Upper lobe of left lung (tissue), 6 donors: ENCODE results near the gene WNT8B. TPM values are rescaled to one million over a fixed set of nuclear protein-coding genes. Genes with fewer than 3 reads are reported as not detected.

Experiments used
- ATAC-seq, 2 donors: fragments of 200-7000 bp; cut with Tn5 transposase; one replicate each; pipeline ENCODE4 v1.9.1; 2022; ENCODE audit warnings: mild to moderate bottlenecking in 2 of 2, moderate library complexity in 2 of 2; ENCODE audit not compliant: low FRiP score in 2 of 2
- DNase-seq, 2 donors: peaks; one replicate each; pipeline ENCODE4 v3.0.0-alpha.2; 2019 to 2020
- H3K27ac ChIP-seq, 4 donors: fragments of 200-600 bp; sonication (generic); one replicate each; pipeline ENCODE4 v1.5.1; 2016 to 2019
- H3K27me3 ChIP-seq, 4 donors: fragments of 200-600 bp; sonication (generic); one replicate each; pipeline ENCODE4 v1.5.1; 2017 to 2019
- H3K36me3 ChIP-seq, 4 donors: fragments of 200-600 bp; sonication (generic); one replicate each; pipeline ENCODE4 v1.5.1; 2016 to 2019
- H3K4me1 ChIP-seq, 4 donors: fragments of 200-600 bp; sonication (generic); one replicate each; pipeline ENCODE4 v1.5.1; 2018 to 2019
- H3K4me3 ChIP-seq, 4 donors: fragments of 200-600 bp; sonication (generic); one replicate each; pipeline ENCODE4 v1.5.1; 2017 to 2019; ENCODE audit warnings: mild to moderate bottlenecking in 2 of 4, moderate library complexity in 1 of 4
- H3K9me3 ChIP-seq, 4 donors: fragments of 200-600 bp; sonication (generic); one replicate each; pipeline ENCODE4 v1.5.1; 2018 to 2019
- EP300 ChIP-seq, 4 donors: sonication (generic); formaldehyde crosslinking; IDR thresholded peaks; one replicate each; pipeline ENCODE4 v1.5.1; 2017; ENCODE audit warnings: antibody characterized with exemption in 4 of 4, control low read depth in 2 of 4
- POLR2A ChIP-seq, 4 donors: fragments of 450-650 bp; IDR thresholded peaks; one replicate each; pipeline ENCODE4 v1.5.1; 2016 to 2017; ENCODE audit warnings: antibody characterized with exemption in 4 of 4, mild to moderate bottlenecking in 2 of 4
- POLR2AphosphoS5 ChIP-seq, 2 donors: sonication (generic); formaldehyde crosslinking; IDR thresholded peaks; one replicate each; pipeline ENCODE4 v1.5.1; 2017; ENCODE audit warnings: antibody characterized with exemption in 2 of 2
- WGBS, 2 donors: methylation state at CpG; one replicate each; pipeline ENCODE4 v1.1.5; 2017 to 2018; 5-methylcytosine and 5-hydroxymethylcytosine counted together
- total RNA-seq, 6 donors: library from RNA; depleted of rRNA in 4 of 6; stranded (reverse); fragments of >200 nt in 4 of 6; gene quantifications; one replicate each; pipeline versions ENCODE4 v1.1.0 to v1.2.1, GENCODE V29; 2016 to 2021
- TF ChIP-seq, protein P1 (sequence below), 6 experiments: fragments of 450-650 bp in 4 of 6; fragments of 200-600 bp in 2 of 6; sonication (generic) in 2 of 6; IDR thresholded peaks; one replicate each; pipeline ENCODE4 v1.5.1; 2016 to 2019; ENCODE audit warnings: antibody characterized with exemption in 6 of 6
- donor health status: DM: no; HTN: no; CAD: no; lungs with moderate emphysema.
- donor health status: DM: no; HTN: yes; CAD: no; lungs with severe emphysema.

Gene WNT8B
- total RNA-seq, 6 donors from 2014 or later = 0.17 TPM; not detected in 5

DNA sequence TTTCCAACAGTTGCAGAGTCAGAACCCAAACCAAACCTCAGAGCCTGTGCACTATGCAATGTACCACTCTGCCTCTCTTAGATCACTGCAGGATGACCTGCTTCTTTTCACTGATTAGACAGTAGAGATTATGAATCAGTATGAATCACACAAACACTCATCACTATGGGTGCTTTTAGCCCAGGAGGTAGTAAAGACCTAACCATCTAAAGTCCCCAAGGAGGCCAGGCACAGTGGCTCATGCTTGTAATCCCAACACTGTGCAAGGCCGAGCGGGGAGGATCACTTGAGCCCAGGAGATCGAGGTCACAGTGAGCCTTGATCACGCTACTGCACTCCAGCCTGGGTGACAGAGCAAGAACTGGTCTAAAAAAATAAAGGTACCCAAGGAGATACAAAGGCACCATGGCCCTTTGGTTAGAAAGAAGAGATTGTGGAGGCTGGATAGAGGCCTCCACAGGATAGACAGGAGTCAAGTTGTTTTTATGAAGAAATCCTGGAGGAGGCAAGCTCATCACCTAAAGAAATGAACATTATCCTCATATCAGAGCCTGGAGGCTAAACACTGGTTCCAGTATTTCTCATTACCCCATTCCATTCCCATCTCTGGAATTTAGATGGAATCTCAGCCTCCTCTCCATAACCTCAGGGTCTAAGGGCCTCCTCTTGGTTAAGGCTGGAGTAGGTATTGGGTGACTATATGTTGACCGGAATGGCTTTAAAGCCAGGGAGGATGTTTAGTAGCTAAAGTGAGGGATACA lies 44.0 kb downstream of the WNT8B start:
- 91 to 95% methylated on average over 5 of the region's 5 CpGs for WGBS, 2 donors
- Histone ChIP-seq H3K27me3 (no peaks in the 10 kb centered on the region), H3K9me3 (no peaks in the 10 kb centered on the region), H3K4me1 (peaks cover 0 to 6% (median 0%) of the 10 kb centered on the region in 4 donors), H3K27ac (no peak overlapping the region), H3K36me3 (peaks cover 4 to 33% (median 15%) of the 10 kb centered on the region in 4 donors), H3K4me3 (no peak overlapping the region)
- DNase-seq = no peak
- ATAC-seq = no peak
- TF ChIP-seq, protein P1, sequence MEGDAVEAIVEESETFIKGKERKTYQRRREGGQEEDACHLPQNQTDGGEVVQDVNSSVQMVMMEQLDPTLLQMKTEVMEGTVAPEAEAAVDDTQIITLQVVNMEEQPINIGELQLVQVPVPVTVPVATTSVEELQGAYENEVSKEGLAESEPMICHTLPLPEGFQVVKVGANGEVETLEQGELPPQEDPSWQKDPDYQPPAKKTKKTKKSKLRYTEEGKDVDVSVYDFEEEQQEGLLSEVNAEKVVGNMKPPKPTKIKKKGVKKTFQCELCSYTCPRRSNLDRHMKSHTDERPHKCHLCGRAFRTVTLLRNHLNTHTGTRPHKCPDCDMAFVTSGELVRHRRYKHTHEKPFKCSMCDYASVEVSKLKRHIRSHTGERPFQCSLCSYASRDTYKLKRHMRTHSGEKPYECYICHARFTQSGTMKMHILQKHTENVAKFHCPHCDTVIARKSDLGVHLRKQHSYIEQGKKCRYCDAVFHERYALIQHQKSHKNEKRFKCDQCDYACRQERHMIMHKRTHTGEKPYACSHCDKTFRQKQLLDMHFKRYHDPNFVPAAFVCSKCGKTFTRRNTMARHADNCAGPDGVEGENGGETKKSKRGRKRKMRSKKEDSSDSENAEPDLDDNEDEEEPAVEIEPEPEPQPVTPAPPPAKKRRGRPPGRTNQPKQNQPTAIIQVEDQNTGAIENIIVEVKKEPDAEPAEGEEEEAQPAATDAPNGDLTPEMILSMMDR (IDR thresholded peaks at IDR 0.05) = no peak
- TF ChIP-seq POLR2A (IDR thresholded peaks at IDR 0.05) = no peak
- TF ChIP-seq POLR2AphosphoS5 (IDR thresholded peaks at IDR 0.05) = no peak
- TF ChIP-seq EP300 (IDR thresholded peaks at IDR 0.05) = no peak

GRCh38 chr10:100507357-100507732 lies 44.5 kb downstream of the WNT8B start:
- H3K4me3 ChIP-seq = no peak overlapping the region
- peaks cover 0 to 6% (median 0%) of the 10 kb centered on the region in 4 donors for H3K4me1 ChIP-seq
- no peaks in the 10 kb centered on the region for H3K9me3 ChIP-seq
- no peaks in the 10 kb centered on the region for H3K27me3 ChIP-seq
- no peak for TF ChIP-seq POLR2A (IDR thresholded peaks at IDR 0.05)
- H3K36me3 ChIP-seq = peaks cover 0 to 28% (median 11%) of the 10 kb centered on the region in 4 donors
- WGBS, 2 donors = 91 to 93% methylated on average over 5 of the region's 5 CpGs
- H3K27ac ChIP-seq = no peak overlapping the region
- no peak for DNase-seq
- ATAC-seq = no peak

DNA sequence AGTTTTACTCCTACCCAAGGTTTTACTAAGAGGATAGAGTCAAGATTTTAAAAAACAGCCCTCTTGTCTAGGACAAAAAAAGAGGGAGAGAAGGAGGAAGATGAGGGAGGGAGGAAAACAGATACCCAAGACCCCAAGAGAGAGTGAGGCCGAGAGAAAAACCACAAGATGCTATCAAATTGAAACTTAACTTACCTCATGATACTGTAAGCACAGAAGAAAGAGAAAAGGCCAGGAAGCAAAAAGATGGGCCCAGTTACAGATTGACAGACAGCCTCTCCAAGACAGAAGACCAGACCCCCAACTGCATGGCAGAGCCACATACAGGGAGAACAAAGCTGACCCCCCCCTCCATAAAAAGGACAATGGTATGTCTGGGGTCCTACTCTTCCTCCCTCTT lies 45.5 kb downstream of the WNT8B start:
- Histone ChIP-seq H3K36me3 (peaks cover 0 to 28% (median 11%) of the 10 kb centered on the region in 4 donors), H3K4me1 (peaks cover 0 to 6% (median 0%) of the 10 kb centered on the region in 4 donors), H3K27ac (no peak overlapping the region), H3K9me3 (no peaks in the 10 kb centered on the region), H3K27me3 (no peaks in the 10 kb centered on the region), H3K4me3 (no peak overlapping the region)
- ATAC-seq = no peak
- no peak for DNase-seq
- 60 to 77% methylated on average over 1 of the region's 1 CpG for WGBS, 2 donors
- TF ChIP-seq POLR2AphosphoS5 (IDR thresholded peaks at IDR 0.05) = no peak
- no peak for TF ChIP-seq POLR2A (IDR thresholded peaks at IDR 0.05)
- TF ChIP-seq, protein P1 (IDR thresholded peaks at IDR 0.05) = no peak
- TF ChIP-seq EP300 (IDR thresholded peaks at IDR 0.05) = no peak

- H3K4me1 ChIP-seq = peaks cover 0 to 6% (median 0%) of the 10 kb centered on the region in 4 donors
- no peak for ATAC-seq
- 53 to 56% methylated on average over 3 of the region's 3 CpGs for WGBS, 2 donors
- H3K27ac ChIP-seq = no peak overlapping the region
- no peaks in the 10 kb centered on the region for H3K9me3 ChIP-seq
- no peak overlapping the region for H3K4me3 ChIP-seq
- TF ChIP-seq, protein P1 (IDR thresholded peaks at IDR 0.05) = peak in 3 of 6 experiments; percentile 33 to 46 (median 45)
- TF ChIP-seq POLR2A (IDR thresholded peaks at IDR 0.05) = no peak
- peaks cover 0 to 28% (median 11%) of the 10 kb centered on the region in 4 donors for H3K36me3 ChIP-seq
- H3K27me3 ChIP-seq = no peaks in the 10 kb centered on the region
- DNase-seq = no peak
Measured at GRCh38 chr10:100508691-100509150, 45.9 kb downstream of the WNT8B start.

- ATAC-seq = no peak
- no peak for TF ChIP-seq POLR2A (IDR thresholded peaks at IDR 0.05)
- no peak for TF ChIP-seq POLR2AphosphoS5 (IDR thresholded peaks at IDR 0.05)
- TF ChIP-seq, protein P1 (IDR thresholded peaks at IDR 0.05) = no peak
- no peak for TF ChIP-seq EP300 (IDR thresholded peaks at IDR 0.05)
- DNase-seq = no peak
- Histone ChIP-seq H3K27ac (no peak overlapping the region), H3K36me3 (peaks cover 0 to 28% (median 11%) of the 10 kb centered on the region in 4 donors), H3K9me3 (no peaks in the 10 kb centered on the region), H3K4me1 (peaks cover 0 to 6% (median 0%) of the 10 kb centered on the region in 4 donors), H3K4me3 (no peak overlapping the region), H3K27me3 (no peaks in the 10 kb centered on the region)
- 57 to 86% methylated on average over 5 to 8 of the region's 8 CpGs for WGBS, 2 donors
Measured at GRCh38 chr10:100509241-100509840, 46.5 kb downstream of the WNT8B start.
